CD4-positive, alpha-beta T cell treated with Interleukin-17A for 4 hours (primary cell): ENCODE data around the gene SUPT5H.
"Not testable (repeated sequence)": the region's sequence is repeated elsewhere in the genome, so short reads cannot be mapped to it uniquely, and the experiment has no call there.

Experiments used
- DNase-seq: peaks from one replicate; pipeline ENCODE4 v3.0.0-alpha.2; 2020; ENCODE audit warnings: mixed read lengths

SUPT5H gene

GRCh38 chr19:39469036-39469435 is 23.7 kb downstream of the SUPT5H start:
- DNase-seq, result no peak

GRCh38 chr19:39469567-39469966 is 24.2 kb downstream of the SUPT5H start:
- no peak for DNase-seq

- DNase-seq, result no peak
Measured at GRCh38 chr19:39470724-39471339, 25.4 kb downstream of the SUPT5H start.

GRCh38 chr19:39471756-39472536 is 26.6 kb downstream of the SUPT5H start:
- DNase-seq, result no peak

- no peak for DNase-seq
Measured at GRCh38 chr19:39472746-39473442, 27.5 kb downstream of the SUPT5H start.

GRCh38 chr19:39473443-39473960 is 28.1 kb downstream of the SUPT5H start:
- no peak for DNase-seq

- DNase-seq, result peak; percentile 84
Measured at GRCh38 chr19:39474139-39474620, 28.8 kb downstream of the SUPT5H start.

GRCh38 chr19:39475748-39476147 is 30.4 kb downstream of the SUPT5H start:
- DNase-seq, result no peak

- DNase-seq, result not testable (repeated sequence)
Measured at GRCh38 chr19:39479319-39479801, 34.0 kb downstream of the SUPT5H start.

GRCh38 chr19:39479916-39480315 is 34.5 kb downstream of the SUPT5H start:
- no peak for DNase-seq

- peak; percentile 99 for DNase-seq
Measured at GRCh38 chr19:39480337-39481228, 35.2 kb downstream of the SUPT5H start, which contains the start of gene TIMM50. Gene TIMM50 (plus strand): TSS chr19:39480838. CDS start chr19:39480854, 16 bp downstream.

GRCh38 chr19:39481229-39481545 is 35.8 kb downstream of the SUPT5H start:
- DNase-seq, result no peak

- DNase-seq, result no peak
Measured at GRCh38 chr19:39481676-39482075, 36.3 kb downstream of the SUPT5H start.

- no peak for DNase-seq
Measured at GRCh38 chr19:39483141-39483540, 37.8 kb downstream of the SUPT5H start.

- no peak for DNase-seq
Measured at GRCh38 chr19:39489756-39490155, 44.4 kb downstream of the SUPT5H start.

GRCh38 chr19:39492225-39492624 is 46.8 kb downstream of the SUPT5H start:
- DNase-seq, result no peak

- DNase-seq, result no peak
Measured at GRCh38 chr19:39492788-39493187, 47.4 kb downstream of the SUPT5H start.

- no peak for DNase-seq
Measured at GRCh38 chr19:39494661-39495060, 49.3 kb downstream of the SUPT5H start.

- no peak for DNase-seq
Measured at GRCh38 chr19:39496063-39496462, 50.7 kb downstream of the SUPT5H start.

GRCh38 chr19:39497701-39497995 is 52.3 kb downstream of the SUPT5H start:
- no peak for DNase-seq

- DNase-seq, result peak; percentile 47
Measured at GRCh38 chr19:39497996-39498797, 52.8 kb downstream of the SUPT5H start.
